Measurements from ENCODE around the gene RGS6. TPM values are rescaled to one million over a fixed set of nuclear protein-coding genes. Genes with fewer than 3 reads are reported as not detected.

RGS6 gene
- total RNA-seq, 2 donors from 2014 or later: 1.4 to 4.7 TPM

DNA sequence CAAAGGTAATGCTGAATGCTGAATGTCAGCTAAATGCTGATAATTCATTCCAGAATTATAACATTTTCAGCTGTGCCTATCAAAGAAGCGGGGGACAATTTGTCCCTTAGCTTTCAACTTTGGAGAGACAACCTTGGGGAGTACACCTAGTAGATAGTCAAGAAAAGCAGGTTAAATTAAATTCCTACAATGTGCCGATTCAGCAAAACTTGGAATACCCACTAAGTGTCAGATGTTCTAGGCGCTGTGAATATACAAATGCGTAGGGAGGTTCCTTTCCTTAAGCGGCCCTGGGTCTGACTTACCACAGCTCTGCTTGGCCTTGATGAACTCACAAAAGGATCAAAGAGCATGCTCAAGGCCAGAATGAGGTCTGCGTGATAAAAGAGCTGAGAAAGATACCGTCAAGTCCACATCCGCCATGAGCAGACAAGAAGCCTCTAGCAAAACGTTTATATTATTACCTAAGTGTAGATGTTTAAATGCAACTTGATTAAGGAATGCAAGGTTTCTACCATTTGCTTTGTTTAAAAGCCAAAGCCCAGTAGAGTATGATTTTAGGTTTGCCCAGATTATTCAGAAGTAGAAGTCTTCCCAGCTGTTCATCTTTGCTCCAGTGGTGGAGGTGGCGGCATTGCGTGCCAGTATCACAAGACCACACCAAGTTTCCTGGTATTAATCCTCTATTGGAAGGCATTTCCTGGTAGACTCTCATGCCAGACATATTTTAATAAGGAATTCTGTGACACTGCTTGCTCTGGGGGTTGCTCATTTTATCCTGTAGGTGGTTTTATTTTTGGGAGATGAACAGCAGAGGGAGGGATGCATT lies 593.1 kb downstream of the RGS6 start:
- TF ChIP-seq, protein P1, sequence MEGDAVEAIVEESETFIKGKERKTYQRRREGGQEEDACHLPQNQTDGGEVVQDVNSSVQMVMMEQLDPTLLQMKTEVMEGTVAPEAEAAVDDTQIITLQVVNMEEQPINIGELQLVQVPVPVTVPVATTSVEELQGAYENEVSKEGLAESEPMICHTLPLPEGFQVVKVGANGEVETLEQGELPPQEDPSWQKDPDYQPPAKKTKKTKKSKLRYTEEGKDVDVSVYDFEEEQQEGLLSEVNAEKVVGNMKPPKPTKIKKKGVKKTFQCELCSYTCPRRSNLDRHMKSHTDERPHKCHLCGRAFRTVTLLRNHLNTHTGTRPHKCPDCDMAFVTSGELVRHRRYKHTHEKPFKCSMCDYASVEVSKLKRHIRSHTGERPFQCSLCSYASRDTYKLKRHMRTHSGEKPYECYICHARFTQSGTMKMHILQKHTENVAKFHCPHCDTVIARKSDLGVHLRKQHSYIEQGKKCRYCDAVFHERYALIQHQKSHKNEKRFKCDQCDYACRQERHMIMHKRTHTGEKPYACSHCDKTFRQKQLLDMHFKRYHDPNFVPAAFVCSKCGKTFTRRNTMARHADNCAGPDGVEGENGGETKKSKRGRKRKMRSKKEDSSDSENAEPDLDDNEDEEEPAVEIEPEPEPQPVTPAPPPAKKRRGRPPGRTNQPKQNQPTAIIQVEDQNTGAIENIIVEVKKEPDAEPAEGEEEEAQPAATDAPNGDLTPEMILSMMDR (IDR thresholded peaks at IDR 0.05): no peak
- peaks cover 0 to 17% of the 10 kb centered on the region in 2 donors for H3K4me1 ChIP-seq (ENCODE audit: control insufficient read depth in 1 of 2, low read depth in 2 of 2)
- no peak overlapping the region for H3K27ac ChIP-seq
- ATAC-seq (ENCODE audit: insufficient number of reproducible peaks, low FRiP score, low read depth) (no peak), DNase-seq (ENCODE audit: low spot score) (no peak)
- no peaks in the 10 kb centered on the region for H3K36me3 ChIP-seq
- H3K4me3 ChIP-seq: no peak overlapping the region
- H3K9me3 ChIP-seq: no peaks in the 10 kb centered on the region
- H3K27me3 ChIP-seq (replicated peaks; ENCODE audit: insufficient read depth): no peaks in the 10 kb centered on the region

DNA sequence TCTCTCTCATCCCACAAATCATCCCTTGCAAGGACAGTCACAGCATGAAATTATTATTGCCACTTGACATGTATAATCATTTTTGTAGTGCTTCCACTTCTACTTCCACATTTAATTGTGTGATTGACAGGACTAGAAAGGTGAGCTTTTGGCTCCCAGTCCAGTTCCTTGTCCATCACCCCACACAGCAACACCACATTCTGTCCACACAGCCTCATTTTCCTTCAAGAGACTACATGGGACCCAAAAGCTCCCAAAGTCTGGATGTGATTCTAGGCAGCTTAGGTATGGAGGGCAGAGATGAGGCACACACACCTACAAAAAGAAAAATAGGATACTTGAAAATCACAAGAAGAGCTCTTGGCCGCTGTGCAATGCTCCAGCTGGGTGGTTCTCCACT lies 595.4 kb downstream of the RGS6 start:
- Histone ChIP-seq H3K9me3 (peaks cover 2% of the 10 kb centered on the region), H3K4me1 (ENCODE audit: control insufficient read depth in 1 of 2, low read depth in 2 of 2) (peaks cover 0 to 17% of the 10 kb centered on the region in 2 donors), H3K36me3 (no peaks in the 10 kb centered on the region), H3K4me3 (no peak overlapping the region), H3K27me3 (replicated peaks; ENCODE audit: insufficient read depth) (no peaks in the 10 kb centered on the region), H3K27ac (no peak overlapping the region)
- TF ChIP-seq, protein P1 (IDR thresholded peaks at IDR 0.05): no peak
- DNase-seq (ENCODE audit: low spot score): no peak
- ATAC-seq (ENCODE audit: insufficient number of reproducible peaks, low FRiP score, low read depth): no peak

DNA sequence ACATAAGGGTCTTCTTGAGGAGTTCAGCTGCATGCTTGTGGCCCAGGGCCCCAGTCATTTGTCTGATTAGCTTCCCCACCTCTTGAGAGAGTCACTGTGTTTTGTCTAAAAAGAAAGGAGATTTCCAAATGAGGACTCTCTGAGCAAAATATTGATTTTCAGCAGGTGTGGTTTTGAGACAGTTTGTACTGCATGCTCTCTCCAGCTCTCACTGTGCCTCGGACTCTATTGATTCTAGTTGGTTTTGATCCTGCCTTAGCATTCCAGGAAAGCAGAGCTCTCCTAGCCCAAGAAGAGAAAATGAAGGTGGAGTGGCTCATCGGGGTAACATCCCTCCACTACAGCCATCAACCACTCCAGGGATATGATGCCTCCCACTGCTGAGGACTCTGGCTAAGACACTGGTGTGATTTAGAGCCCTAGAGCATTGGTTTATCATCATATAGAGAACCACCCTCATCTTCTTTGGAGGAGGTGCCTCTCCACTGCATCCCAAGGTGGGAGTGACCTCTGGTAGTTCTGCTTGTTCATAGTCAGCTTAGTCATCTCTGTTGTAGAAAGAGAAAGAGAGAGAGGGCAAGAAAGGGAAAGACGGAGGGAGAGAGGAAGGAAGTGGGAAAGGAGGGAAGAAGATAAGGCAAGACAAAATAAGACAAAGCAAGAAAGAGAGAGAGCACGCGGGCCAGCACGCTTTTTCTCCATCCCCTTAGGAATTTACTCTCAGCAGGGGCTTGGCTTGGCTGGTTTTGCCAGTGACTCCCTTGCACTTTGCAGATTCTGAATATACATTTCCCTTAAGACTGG lies 596.0 kb downstream of the RGS6 start:
- H3K4me1 ChIP-seq (ENCODE audit: control insufficient read depth in 1 of 2, low read depth in 2 of 2): peaks cover 0 to 17% of the 10 kb centered on the region in 2 donors
- DNase-seq (ENCODE audit: low spot score) (no peak), ATAC-seq (ENCODE audit: insufficient number of reproducible peaks, low FRiP score, low read depth) (no peak)
- H3K27me3 ChIP-seq (replicated peaks; ENCODE audit: insufficient read depth): no peaks in the 10 kb centered on the region
- no peaks in the 10 kb centered on the region for H3K36me3 ChIP-seq
- peaks cover 7% of the 10 kb centered on the region for H3K9me3 ChIP-seq
- no peak overlapping the region for H3K27ac ChIP-seq
- no peak overlapping the region for H3K4me3 ChIP-seq
- TF ChIP-seq, protein P1 (IDR thresholded peaks at IDR 0.05): no peak

DNA sequence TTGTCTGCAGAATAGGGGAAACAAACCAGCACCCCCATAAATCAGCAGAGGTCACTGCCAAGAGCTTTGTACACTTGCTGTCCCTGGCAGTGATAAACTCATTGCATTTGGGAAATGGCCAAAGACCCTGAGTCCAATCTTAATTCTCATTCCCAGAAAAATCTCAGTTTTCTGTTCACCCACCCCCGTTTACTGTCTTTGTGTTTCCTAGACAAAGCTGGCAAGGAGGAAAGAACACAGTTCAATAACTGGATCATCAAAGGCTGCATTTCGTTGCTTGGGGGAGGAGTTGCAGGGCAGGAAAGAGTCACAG lies 596.6 kb downstream of the RGS6 start:
- Histone ChIP-seq H3K27ac (no peak overlapping the region), H3K4me1 (ENCODE audit: control insufficient read depth in 1 of 2, low read depth in 2 of 2) (peaks cover 0 to 11% of the 10 kb centered on the region in 2 donors), H3K27me3 (replicated peaks; ENCODE audit: insufficient read depth) (no peaks in the 10 kb centered on the region), H3K36me3 (no peaks in the 10 kb centered on the region), H3K9me3 (peaks cover 9% of the 10 kb centered on the region), H3K4me3 (no peak overlapping the region)
- DNase-seq (ENCODE audit: low spot score) (no peak), ATAC-seq (ENCODE audit: insufficient number of reproducible peaks, low FRiP score, low read depth) (no peak)
- TF ChIP-seq, protein P1 (IDR thresholded peaks at IDR 0.05): no peak

DNA sequence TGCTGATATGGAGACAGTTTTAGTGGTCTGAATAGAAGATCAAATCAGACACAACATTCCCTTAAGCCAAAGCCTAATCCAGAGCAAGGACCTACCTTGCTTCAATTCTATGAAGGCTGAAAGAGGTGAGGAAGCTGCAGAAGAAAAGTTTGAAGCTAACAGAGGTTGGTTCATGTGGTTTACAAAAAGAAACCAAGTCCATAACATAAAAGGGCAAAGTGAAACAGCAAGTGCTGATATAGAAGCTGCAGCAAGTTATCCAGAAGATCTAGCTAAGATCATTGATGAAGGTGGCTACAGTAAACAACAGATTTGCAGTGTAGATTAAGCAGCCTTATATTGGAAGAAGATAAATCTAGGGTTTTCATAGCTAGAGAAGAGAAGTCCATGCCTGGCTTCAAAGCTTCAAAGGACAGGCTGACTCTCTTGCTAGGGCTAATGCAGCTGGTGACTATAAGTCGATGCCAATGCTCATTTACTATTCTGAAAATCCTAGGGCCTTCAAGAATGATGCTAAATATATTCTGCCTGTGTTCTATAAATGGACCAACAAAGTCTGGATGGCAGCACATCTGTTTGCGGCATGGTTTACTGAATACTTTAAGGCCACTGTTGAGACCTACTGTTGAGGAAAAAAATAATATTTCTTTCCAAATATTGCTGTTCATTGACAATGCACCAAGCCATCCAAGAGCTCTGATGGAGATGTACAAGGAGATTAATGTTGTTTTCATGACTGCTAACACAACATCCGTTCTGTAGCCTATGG lies 600.6 kb downstream of the RGS6 start:
- TF ChIP-seq, protein P1 (IDR thresholded peaks at IDR 0.05): no peak
- no peak overlapping the region for H3K4me3 ChIP-seq
- H3K4me1 ChIP-seq (ENCODE audit: control insufficient read depth in 1 of 2, low read depth in 2 of 2): no peaks in the 10 kb centered on the region
- peaks cover 9% of the 10 kb centered on the region for H3K9me3 ChIP-seq
- no peaks in the 10 kb centered on the region for H3K27me3 ChIP-seq (replicated peaks; ENCODE audit: insufficient read depth)
- no peaks in the 10 kb centered on the region for H3K36me3 ChIP-seq
- no peak for DNase-seq (ENCODE audit: low spot score)
- no peak for ATAC-seq (ENCODE audit: insufficient number of reproducible peaks, low FRiP score, low read depth)
- no peak overlapping the region for H3K27ac ChIP-seq
